Ishikawa (cell line): ENCODE measurements around the gene PRCP.
A peak's percentile ranks its signal among the peaks of the same experiment; 100 is the strongest.

Experiments used
- CEBPB ChIP-seq: IDR thresholded peaks from 2 replicates; pipeline ENCODE4 v1.6.1; 2012
- CREB1 ChIP-seq: IDR thresholded peaks from 2 replicates; pipeline ENCODE4 v1.6.1; 2012; ENCODE audit warnings: low read depth
- EP300 ChIP-seq: IDR thresholded peaks from 2 replicates; pipeline ENCODE4 v1.6.1; 2012; ENCODE audit warnings: borderline replicate concordance
- FOXM1 ChIP-seq: IDR thresholded peaks from 2 replicates; pipeline ENCODE4 v1.6.1; 2012; ENCODE audit warnings: low read depth, borderline replicate concordance
- MAX ChIP-seq: IDR thresholded peaks from 2 replicates; pipeline ENCODE4 v1.6.1; 2012
- NFIC ChIP-seq: IDR thresholded peaks from 2 replicates; pipeline ENCODE4 v1.6.1; 2012
- RAD21 ChIP-seq: IDR thresholded peaks from 2 replicates; pipeline ENCODE4 v1.6.1; 2012; ENCODE audit warnings: low read depth
- REST ChIP-seq: IDR thresholded peaks from 2 replicates; pipeline ENCODE4 v1.6.1; 2012; ENCODE audit warnings: low read depth, mild to moderate bottlenecking
- TAF1 ChIP-seq: IDR thresholded peaks from 2 replicates; pipeline ENCODE4 v1.6.1; 2012; ENCODE audit warnings: low read depth, mild to moderate bottlenecking
- TCF12 ChIP-seq: IDR thresholded peaks from 2 replicates; pipeline ENCODE4 v1.6.1; 2012; ENCODE audit warnings: low read depth
- TEAD4 ChIP-seq: IDR thresholded peaks from 2 replicates; pipeline ENCODE4 v1.6.1; 2012
- USF1 ChIP-seq: IDR thresholded peaks from 2 replicates; pipeline ENCODE4 v1.6.1; 2012
- YY1 ChIP-seq: IDR thresholded peaks from 2 replicates; pipeline ENCODE4 v1.6.1; 2012; ENCODE audit warnings: low read depth

GRCh38 chr11:82906236-82906635, 6.0 kb upstream of the PRCP start:
- TF ChIP-seq RAD21 = peak; percentile 38; the same call in 1 of the 2 replicates
- no peak for TF ChIP-seq REST
- no peak for TF ChIP-seq TAF1
- no peak for TF ChIP-seq MAX
- TF ChIP-seq YY1 = no peak
- no peak for TF ChIP-seq EP300
- no peak for TF ChIP-seq NFIC
- TF ChIP-seq CREB1 = no peak
- no peak for TF ChIP-seq TEAD4
- no peak for TF ChIP-seq USF1
- no peak for TF ChIP-seq CEBPB
- TF ChIP-seq FOXM1 = no peak
- no peak for TF ChIP-seq TCF12
